SU-DHL-6 (cell line): ENCODE data around the gene FMN1.

ENCODE experiments used
- EZH2phosphoT487 ChIP-seq: fragments of 200-600 bp; sonication (generic), shearing (Covaris generic); conservative IDR thresholded peaks from 2 replicates; pipeline ENCODE4 v1.6.1; 2018; ENCODE audit warnings: mild to moderate bottlenecking, antibody characterized with exemption, low read length, moderate library complexity, mixed read lengths
- TF ChIP-seq, protein P1 (sequence below): fragments of 200-600 bp; sonication (generic); IDR thresholded peaks from one replicate; pipeline ENCODE4 v1.5.1; 2017; ENCODE audit warnings: antibody characterized with exemption, mild to moderate bottlenecking, low read length, moderate library complexity; ENCODE audit not compliant: insufficient read depth, poor library complexity, severe bottlenecking

DNA sequence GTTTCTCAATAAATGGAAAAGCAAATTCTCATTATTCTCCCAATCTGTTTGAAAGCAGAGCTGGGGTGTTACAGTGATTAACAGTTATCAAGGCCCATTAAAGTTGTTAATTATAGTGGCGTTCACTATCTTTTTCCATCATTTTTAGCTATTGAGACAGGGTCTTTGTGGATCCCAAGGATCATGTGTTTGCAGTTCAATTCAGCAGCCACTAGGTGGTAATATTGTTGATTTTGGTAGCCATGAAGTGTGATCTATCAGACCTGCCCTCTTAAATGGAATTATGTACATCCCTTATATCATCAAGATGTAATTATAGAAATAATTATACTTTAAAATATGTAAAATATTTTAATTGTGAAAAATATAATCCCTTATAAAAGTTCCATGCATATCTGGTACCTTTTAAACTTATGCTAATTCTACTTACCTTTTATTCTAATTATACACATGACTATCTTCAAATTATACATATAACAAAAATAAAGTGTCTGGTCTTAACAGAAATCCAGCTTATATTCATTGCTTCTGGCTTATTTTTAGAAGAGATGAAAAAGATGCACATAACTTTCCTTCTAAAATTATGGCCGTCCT, 350.3 kb downstream of the FMN1 start:
- TF ChIP-seq, protein P1, sequence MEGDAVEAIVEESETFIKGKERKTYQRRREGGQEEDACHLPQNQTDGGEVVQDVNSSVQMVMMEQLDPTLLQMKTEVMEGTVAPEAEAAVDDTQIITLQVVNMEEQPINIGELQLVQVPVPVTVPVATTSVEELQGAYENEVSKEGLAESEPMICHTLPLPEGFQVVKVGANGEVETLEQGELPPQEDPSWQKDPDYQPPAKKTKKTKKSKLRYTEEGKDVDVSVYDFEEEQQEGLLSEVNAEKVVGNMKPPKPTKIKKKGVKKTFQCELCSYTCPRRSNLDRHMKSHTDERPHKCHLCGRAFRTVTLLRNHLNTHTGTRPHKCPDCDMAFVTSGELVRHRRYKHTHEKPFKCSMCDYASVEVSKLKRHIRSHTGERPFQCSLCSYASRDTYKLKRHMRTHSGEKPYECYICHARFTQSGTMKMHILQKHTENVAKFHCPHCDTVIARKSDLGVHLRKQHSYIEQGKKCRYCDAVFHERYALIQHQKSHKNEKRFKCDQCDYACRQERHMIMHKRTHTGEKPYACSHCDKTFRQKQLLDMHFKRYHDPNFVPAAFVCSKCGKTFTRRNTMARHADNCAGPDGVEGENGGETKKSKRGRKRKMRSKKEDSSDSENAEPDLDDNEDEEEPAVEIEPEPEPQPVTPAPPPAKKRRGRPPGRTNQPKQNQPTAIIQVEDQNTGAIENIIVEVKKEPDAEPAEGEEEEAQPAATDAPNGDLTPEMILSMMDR: peak; percentile 27
- no peak for TF ChIP-seq EZH2phosphoT487
